ENCODE measurements around the gene FOXN1. TPM values are rescaled to one million over a fixed set of nuclear protein-coding genes. Genes with fewer than 3 reads are reported as not detected.
A peak's percentile ranks its signal among the peaks of the same experiment; 100 is the strongest.
"Not testable (repeated sequence)": the region's sequence is repeated elsewhere in the genome, so short reads cannot be mapped to it uniquely, and the experiment has no call there.

FOXN1 gene
- total RNA-seq, 4 donors from 2014 or later, result 0.14 to 0.32 TPM; not detected in 2

DNA sequence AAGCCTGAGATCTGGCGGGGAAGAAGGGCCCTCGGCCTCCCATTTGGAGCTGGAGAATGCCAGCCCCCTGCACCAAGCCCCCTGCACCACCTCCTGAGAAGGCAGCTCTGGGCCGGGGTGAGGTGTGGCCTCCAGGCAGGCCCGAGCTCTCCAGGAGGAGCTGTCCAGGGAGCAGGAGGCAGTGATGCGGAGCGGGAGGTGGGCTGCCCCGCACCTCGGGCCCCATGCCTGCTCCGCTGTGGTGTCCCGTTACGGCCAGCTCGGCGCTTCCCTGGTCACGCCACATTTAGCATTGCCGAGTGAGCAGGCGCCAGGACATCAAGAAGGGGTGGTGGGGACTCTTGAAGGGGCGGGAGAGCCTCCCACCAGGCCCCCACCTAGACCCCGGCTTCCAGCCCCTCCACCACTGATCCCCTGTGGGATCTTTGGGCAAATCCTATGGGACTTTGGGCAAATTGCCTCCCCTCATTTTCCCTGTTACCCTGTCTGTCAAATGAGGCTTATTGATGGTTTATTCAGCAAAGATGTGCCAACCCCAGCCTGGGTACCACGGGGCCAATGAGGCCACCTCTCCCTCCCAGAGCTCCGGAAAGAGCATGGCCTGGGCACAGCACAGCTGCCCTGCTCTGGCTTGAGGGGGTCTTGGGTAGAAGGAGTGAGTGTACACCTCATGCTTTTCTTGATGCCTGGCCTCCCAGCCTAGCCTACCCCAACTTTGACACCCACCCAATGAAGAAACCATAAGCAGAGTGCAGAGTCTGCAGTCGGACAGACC, 15.3 kb downstream of the FOXN1 start:
- 76% methylated on average over 21 of the region's 21 CpGs; no CpG with 5 or more reads in 1 of the 2 donors for WGBS, 2 donors (ENCODE audit: low coverage in 1 of 2)
- Histone ChIP-seq H3K27me3 (no peaks in the 10 kb centered on the region), H3K27ac (no peak overlapping the region), H3K9me3 (no peaks in the 10 kb centered on the region), H3K4me1 (peaks cover 10 to 22% (median 18%) of the 10 kb centered on the region in 4 donors), H3K4me3 (no peak overlapping the region), H3K36me3 (no peaks in the 10 kb centered on the region)
- intact Hi-C loops (cut with DNase I; ENCODE audit: low total_unique reads) (no loop called here), in situ Hi-C loops (cut with MboI; ENCODE audit: low pct_ligation_motif_present in 1 of 4, low pct_unique_long_range_greater_than_20kb in 1 of 4, low sequenced_read_pairs in 3 of 4) (no loop called here)
- no peak for TF ChIP-seq EP300 (IDR thresholded peaks at IDR 0.05; ENCODE audit: low read depth)
- TF ChIP-seq POLR2A (IDR thresholded peaks at IDR 0.05), result no peak
- TF ChIP-seq POLR2AphosphoS5 (IDR thresholded peaks at IDR 0.05), result no peak
- TF ChIP-seq, protein P1, sequence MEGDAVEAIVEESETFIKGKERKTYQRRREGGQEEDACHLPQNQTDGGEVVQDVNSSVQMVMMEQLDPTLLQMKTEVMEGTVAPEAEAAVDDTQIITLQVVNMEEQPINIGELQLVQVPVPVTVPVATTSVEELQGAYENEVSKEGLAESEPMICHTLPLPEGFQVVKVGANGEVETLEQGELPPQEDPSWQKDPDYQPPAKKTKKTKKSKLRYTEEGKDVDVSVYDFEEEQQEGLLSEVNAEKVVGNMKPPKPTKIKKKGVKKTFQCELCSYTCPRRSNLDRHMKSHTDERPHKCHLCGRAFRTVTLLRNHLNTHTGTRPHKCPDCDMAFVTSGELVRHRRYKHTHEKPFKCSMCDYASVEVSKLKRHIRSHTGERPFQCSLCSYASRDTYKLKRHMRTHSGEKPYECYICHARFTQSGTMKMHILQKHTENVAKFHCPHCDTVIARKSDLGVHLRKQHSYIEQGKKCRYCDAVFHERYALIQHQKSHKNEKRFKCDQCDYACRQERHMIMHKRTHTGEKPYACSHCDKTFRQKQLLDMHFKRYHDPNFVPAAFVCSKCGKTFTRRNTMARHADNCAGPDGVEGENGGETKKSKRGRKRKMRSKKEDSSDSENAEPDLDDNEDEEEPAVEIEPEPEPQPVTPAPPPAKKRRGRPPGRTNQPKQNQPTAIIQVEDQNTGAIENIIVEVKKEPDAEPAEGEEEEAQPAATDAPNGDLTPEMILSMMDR (IDR thresholded peaks at IDR 0.05), result no peak
- no peak for DNase-seq

DNA sequence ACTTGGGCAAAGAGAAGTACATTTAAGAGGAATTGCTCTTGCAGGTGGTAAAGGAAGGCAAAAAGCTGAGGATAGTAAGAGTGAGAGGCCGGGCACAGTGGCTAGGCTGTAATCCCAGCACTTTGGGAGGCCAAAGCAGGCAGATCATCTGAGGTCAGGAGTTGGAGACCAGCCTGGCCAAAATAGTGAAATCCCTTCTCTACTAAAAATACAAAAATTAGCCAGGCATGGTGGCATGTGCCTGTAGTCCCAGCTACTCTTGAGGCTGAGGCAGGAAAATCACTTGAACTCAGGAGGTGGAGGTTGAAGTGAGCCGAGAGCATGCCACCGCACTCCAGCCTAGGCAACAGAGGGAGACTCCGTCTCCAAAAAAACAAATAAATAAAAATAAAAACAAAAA, 16.1 kb downstream of the FOXN1 start:
- intact Hi-C loops (cut with DNase I; ENCODE audit: low total_unique reads); H3K36me3 ChIP-seq; H3K27ac ChIP-seq: not testable (repeated sequence)

DNA sequence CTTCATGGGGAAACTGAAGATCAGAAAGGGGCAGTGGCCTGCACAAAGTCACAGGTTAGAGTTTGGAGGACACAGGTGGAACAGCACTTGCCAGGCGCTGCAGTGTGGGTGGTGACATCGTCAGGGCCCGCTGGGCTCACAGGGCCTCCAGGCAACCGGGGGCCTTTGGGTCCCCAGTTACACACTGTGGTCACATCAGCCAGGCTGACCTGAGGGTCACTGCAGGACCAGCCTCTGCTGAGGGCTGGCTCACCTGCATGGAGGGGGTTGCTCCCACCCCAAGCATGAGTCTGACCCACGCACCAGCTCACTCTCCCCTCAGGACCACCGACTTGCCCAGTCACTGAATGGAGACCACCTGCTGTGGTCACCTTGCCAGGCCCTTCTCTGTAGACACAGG, 17.0 kb downstream of the FOXN1 start:
- Histone ChIP-seq H3K27ac (no peak overlapping the region), H3K27me3 (no peaks in the 10 kb centered on the region), H3K9me3 (no peaks in the 10 kb centered on the region), H3K4me1 (peaks cover 10 to 30% (median 22%) of the 10 kb centered on the region in 4 donors), H3K4me3 (no peak overlapping the region), H3K36me3 (no peaks in the 10 kb centered on the region)
- in situ Hi-C loops (cut with MboI; ENCODE audit: low pct_ligation_motif_present in 1 of 4, low pct_unique_long_range_greater_than_20kb in 1 of 4, low sequenced_read_pairs in 3 of 4), result no loop called here
- 63% methylated on average over 2 of the region's 6 CpGs; no CpG with 5 or more reads in 1 of the 2 donors for WGBS, 2 donors (ENCODE audit: low coverage in 1 of 2)
- no peak for TF ChIP-seq POLR2A (IDR thresholded peaks at IDR 0.05)
- intact Hi-C loops (cut with DNase I; ENCODE audit: low total_unique reads), result no loop called here
- no peak for DNase-seq

More for the DNA sequence above, 16.1 kb downstream of the FOXN1 start:
- WGBS, 2 donors (ENCODE audit: low coverage in 1 of 2), result 80 to 89% methylated on average over 1 to 4 of the region's 4 CpGs
- H3K4me3 ChIP-seq; H3K9me3 ChIP-seq; DNase-seq; in situ Hi-C loops (cut with MboI; ENCODE audit: low pct_ligation_motif_present in 1 of 4, low pct_unique_long_range_greater_than_20kb in 1 of 4, low sequenced_read_pairs in 3 of 4); H3K27me3 ChIP-seq: not testable (repeated sequence)
- H3K4me1 ChIP-seq, result peaks cover 10 to 22% (median 18%) of the 10 kb centered on the region in 4 donors

DNA sequence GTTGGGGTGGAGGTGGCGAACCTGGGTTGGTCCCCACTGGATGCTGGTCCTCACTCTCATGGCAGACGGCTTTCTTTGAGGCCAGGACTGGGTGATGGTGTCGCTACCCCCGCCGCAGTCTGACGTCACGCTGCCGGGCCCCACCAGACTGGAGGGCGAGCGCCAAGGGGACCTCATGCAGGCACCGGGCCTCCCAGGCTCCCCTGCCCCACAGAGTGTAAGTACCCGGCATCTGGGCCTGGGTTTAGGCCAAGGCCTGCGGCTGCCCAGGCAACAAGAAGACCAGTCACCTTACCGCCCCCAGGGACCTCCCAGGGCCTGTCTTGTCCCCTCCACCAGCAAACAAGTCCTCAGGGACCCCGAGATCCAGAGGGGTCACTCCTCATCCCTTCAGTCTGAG, 17.7 kb downstream of the FOXN1 start:
- no peak for DNase-seq
- TF ChIP-seq EP300 (IDR thresholded peaks at IDR 0.05; ENCODE audit: low read depth) (no peak), POLR2AphosphoS5 (IDR thresholded peaks at IDR 0.05) (no peak), POLR2A (IDR thresholded peaks at IDR 0.05) (no peak)

DNA sequence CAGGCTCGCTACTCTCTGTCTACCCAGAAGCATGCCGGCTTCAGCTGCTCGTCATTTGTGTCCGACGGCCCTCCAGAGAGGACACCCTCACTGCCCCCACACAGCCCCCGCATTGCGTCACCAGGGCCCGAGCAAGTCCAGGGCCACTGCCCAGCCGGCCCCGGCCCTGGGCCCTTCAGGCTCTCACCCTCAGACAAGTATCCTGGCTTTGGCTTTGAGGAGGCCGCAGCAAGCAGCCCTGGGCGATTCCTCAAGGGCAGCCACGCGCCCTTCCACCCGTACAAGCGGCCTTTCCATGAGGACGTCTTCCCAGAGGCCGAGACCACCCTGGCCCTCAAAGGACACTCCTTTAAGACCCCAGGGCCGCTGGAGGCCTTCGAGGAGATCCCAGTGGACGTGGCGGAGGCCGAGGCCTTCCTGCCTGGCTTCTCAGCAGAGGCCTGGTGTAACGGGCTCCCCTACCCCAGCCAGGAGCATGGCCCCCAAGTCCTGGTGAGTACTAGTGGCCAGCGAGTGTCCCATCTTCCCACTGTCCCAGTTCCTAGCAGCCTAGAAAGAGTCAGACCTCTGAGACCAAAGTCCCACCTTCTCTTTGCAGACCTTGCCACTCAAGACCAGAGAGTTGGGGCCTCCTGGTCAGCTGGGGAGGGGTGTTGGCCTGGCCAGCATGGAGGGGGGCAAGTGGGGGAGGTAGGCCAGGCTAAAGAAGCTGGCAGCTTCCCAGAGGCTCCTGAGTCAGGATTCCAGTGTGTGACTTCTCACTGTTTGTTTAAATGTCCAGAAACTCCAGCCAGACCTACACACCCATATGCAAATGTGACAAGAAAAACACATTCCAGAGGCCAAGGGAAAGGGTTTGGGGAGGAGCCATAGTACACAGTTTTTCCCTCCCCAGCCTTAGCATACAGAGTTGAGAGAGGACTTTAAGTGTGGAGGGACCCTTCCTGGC, 18.6 kb downstream of the FOXN1 start:
- Histone ChIP-seq H3K9me3 (no peaks in the 10 kb centered on the region), H3K4me1 (peaks cover 10 to 41% (median 23%) of the 10 kb centered on the region in 4 donors), H3K4me3 (no peak overlapping the region), H3K27me3 (no peaks in the 10 kb centered on the region), H3K27ac (peak overlapping the region; percentile 58 to 80 (median 70)), H3K36me3 (no peaks in the 10 kb centered on the region)
- peak; percentile 61 for DNase-seq
- TF ChIP-seq POLR2A (IDR thresholded peaks at IDR 0.05) (no peak), POLR2AphosphoS5 (IDR thresholded peaks at IDR 0.05) (no peak), EP300 (IDR thresholded peaks at IDR 0.05; ENCODE audit: low read depth) (no peak)
- TF ChIP-seq, protein P1 (IDR thresholded peaks at IDR 0.05), result no peak
- 86 to 96% methylated on average over 5 to 19 of the region's 25 CpGs for WGBS, 2 donors (ENCODE audit: low coverage in 1 of 2)
- intact Hi-C loops (cut with DNase I; ENCODE audit: low total_unique reads), result no loop called here
- in situ Hi-C loops (cut with MboI; ENCODE audit: low pct_ligation_motif_present in 1 of 4, low pct_unique_long_range_greater_than_20kb in 1 of 4, low sequenced_read_pairs in 3 of 4), result no loop called here

More for the DNA sequence above, 17.7 kb downstream of the FOXN1 start:
- no peaks in the 10 kb centered on the region for H3K36me3 ChIP-seq
- no peaks in the 10 kb centered on the region for H3K27me3 ChIP-seq
- no peak overlapping the region for H3K4me3 ChIP-seq
- no peak overlapping the region for H3K27ac ChIP-seq
- in situ Hi-C loops (cut with MboI; ENCODE audit: low pct_ligation_motif_present in 1 of 4, low pct_unique_long_range_greater_than_20kb in 1 of 4, low sequenced_read_pairs in 3 of 4) (no loop called here), intact Hi-C loops (cut with DNase I; ENCODE audit: low total_unique reads) (no loop called here)
- whole genome bisulfite sequencing, 2 donors (ENCODE audit: low coverage in 1 of 2), result 87% methylated on average over 11 of the region's 15 CpGs; no CpG with 5 or more reads in 1 of the 2 donors
- H3K4me1 ChIP-seq, result peaks cover 10 to 37% (median 23%) of the 10 kb centered on the region in 4 donors
- H3K9me3 ChIP-seq, result no peaks in the 10 kb centered on the region

Measured in transverse colon (tissue), 4 donors.